Keratinocyte (primary cell): ENCODE measurements around the gene ZNF423. TPM values are rescaled to one million over a fixed set of nuclear protein-coding genes. Genes with fewer than 3 reads are reported as not detected.

ENCODE experiments used
- DNase-seq: peaks from one replicate; pipeline ENCODE4 v3.0.0-alpha.2; 2011; ENCODE audit warnings: low read depth, missing footprints, low spot score
- FAIRE-seq: peaks from 2 replicates; lab custom pipeline; 2011; peaks lifted over from hg19 to GRCh38; lab: Jason Lieb, UNC
- H2AFZ ChIP-seq: 2 replicates; pipeline ENCODE4 v1.6.0; 2012; ENCODE audit warnings: low read length, control low read depth, inconsistent platforms; ENCODE audit not compliant: control insufficient read depth
- H3K27ac ChIP-seq: 2 replicates; pipeline ENCODE4 v1.5.1; 2011; ENCODE audit warnings: low read length; ENCODE audit not compliant: control insufficient read depth, insufficient read depth
- H3K27me3 ChIP-seq: 3 replicates; pipeline ENCODE4 v1.6.0; 2011; ENCODE audit warnings: low read length; ENCODE audit not compliant: control insufficient read depth, insufficient read depth; ENCODE audit errors: extremely low read depth
- H3K36me3 ChIP-seq, 2 experiments: 2 replicates in 1 of 2; 3 replicates in 1 of 2; pipeline ENCODE4 v1.5.1; 2011; ENCODE audit warnings: low read length in 2 of 2, mild to moderate bottlenecking in 1 of 2; ENCODE audit not compliant: control insufficient read depth in 2 of 2, insufficient read depth in 2 of 2; ENCODE audit errors: extremely low read depth in 1 of 2
- H3K4me1 ChIP-seq: 3 replicates; pipeline ENCODE4 v1.5.1; 2011; ENCODE audit warnings: low read length; ENCODE audit not compliant: control insufficient read depth, insufficient read depth; ENCODE audit errors: extremely low read depth
- H3K4me2 ChIP-seq: 3 replicates; pipeline ENCODE4 v1.6.0; 2011; ENCODE audit warnings: low read depth, low read length; ENCODE audit not compliant: control insufficient read depth, insufficient read depth; ENCODE audit errors: extremely low read depth
- H3K4me3 ChIP-seq, 3 experiments: fragments of 200-600 bp in 1 of 3; sonication (generic) in 1 of 3; 2 replicates in 2 of 3; 3 replicates in 1 of 3; pipeline ENCODE4 v1.5.1; 2011 to 2016; ENCODE audit warnings: low read length in 3 of 3, mild to moderate bottlenecking in 3 of 3, control low read depth in 2 of 3, inconsistent platforms in 1 of 3, low read depth in 1 of 3, mixed read lengths in 1 of 3, mixed run types in 1 of 3, moderate library complexity in 1 of 3; ENCODE audit not compliant: control insufficient read depth in 2 of 3, insufficient read depth in 2 of 3; ENCODE audit errors: extremely low read depth in 1 of 3
- H3K79me2 ChIP-seq: 2 replicates; pipeline ENCODE4 v1.6.0; 2012; ENCODE audit warnings: low read length; ENCODE audit not compliant: control insufficient read depth, insufficient read depth
- H3K9ac ChIP-seq: 3 replicates; pipeline ENCODE4 v1.6.0; 2011; ENCODE audit warnings: low read length; ENCODE audit not compliant: control insufficient read depth, insufficient read depth; ENCODE audit errors: extremely low read depth
- H3K9me1 ChIP-seq: 3 replicates; pipeline ENCODE4 v1.6.0; 2011; ENCODE audit warnings: low read length; ENCODE audit not compliant: control insufficient read depth, insufficient read depth; ENCODE audit errors: extremely low read depth
- H3K9me3 ChIP-seq: 2 replicates; pipeline ENCODE4 v1.5.1; 2012; ENCODE audit warnings: low read depth, low read length; ENCODE audit not compliant: control insufficient read depth
- H4K20me1 ChIP-seq: 3 replicates; pipeline ENCODE4 v1.6.0; 2011; ENCODE audit warnings: low read length; ENCODE audit not compliant: control insufficient read depth, insufficient read depth; ENCODE audit errors: extremely low read depth
- EZH2 ChIP-seq: IDR thresholded peaks from one replicate; pipeline ENCODE4 v1.6.1; 2012; ENCODE audit warnings: inconsistent platforms, mild to moderate bottlenecking, low read length, moderate library complexity
- dilution Hi-C: fragments of 300-500 bp; cut with MboI; formaldehyde crosslinking; loops from one replicate; pipeline ENCODE4 v1.7.0; 2020; ENCODE audit warnings: low sequenced_read_pairs; ENCODE audit not compliant: extremely low pct_ligation_motif_present
- polyA plus RNA-seq, 5 experiments: library from polyadenylated mRNA; depleted of rRNA in 3 of 5; stranded (reverse) in 3 of 5; stranded (forward) in 1 of 5; unstranded in 1 of 5; fragments of >200 nt; gene quantifications; 1 replicate in 1 of 5; 2 replicates in 3 of 5; 3 replicates in 1 of 5; pipeline versions ENCODE4 v1.2.1 to v1.2.3, GENCODE V29; 2011 to 2012; ENCODE audit warnings: missing spikeins in 2 of 5, low read depth in 1 of 5, low replicate concordance in 1 of 5
- TF ChIP-seq, protein P1 (sequence below), 3 experiments: IDR thresholded peaks in 1 of 3; conservative IDR thresholded peaks in 1 of 3; optimal IDR thresholded peaks in 1 of 3; 2 replicates in 2 of 3; 3 replicates in 1 of 3; pipeline versions ENCODE3 to v1.5.1; 2011; ENCODE audit warnings: low read length in 3 of 3, mild to moderate bottlenecking in 3 of 3, moderate library complexity in 2 of 3, control low read depth in 1 of 3, inconsistent platforms in 1 of 3; ENCODE audit not compliant: insufficient read depth in 2 of 3; ENCODE audit errors: extremely low read depth in 1 of 3

Gene ZNF423
- polyA plus RNA-seq, 1 donor (not counting 4 experiments of a cell fraction or from before 2014, with no cell fraction given), result 0.05 TPM

GRCh38 chr16:49698931-49699840, 156.7 kb downstream of the ZNF423 start:
- Histone ChIP-seq H4K20me1 (no peaks in the 10 kb centered on the region), H3K4me2 (no peak overlapping the region), H3K9ac (no peak overlapping the region), H2AFZ (no peak overlapping the region), H3K9me3 (no peaks in the 10 kb centered on the region), H3K79me2 (no peaks in the 10 kb centered on the region), H3K4me3 (no peak overlapping the region), H3K36me3 (no peaks in the 10 kb centered on the region), H3K9me1 (no peaks in the 10 kb centered on the region), H3K27me3 (no peaks in the 10 kb centered on the region), H3K27ac (no peak overlapping the region), H3K4me1 (peaks cover 30% of the 10 kb centered on the region)
- FAIRE-seq (no peak), DNase-seq (no peak)
- dilution Hi-C loops, result no loop called here
- TF ChIP-seq, protein P1, sequence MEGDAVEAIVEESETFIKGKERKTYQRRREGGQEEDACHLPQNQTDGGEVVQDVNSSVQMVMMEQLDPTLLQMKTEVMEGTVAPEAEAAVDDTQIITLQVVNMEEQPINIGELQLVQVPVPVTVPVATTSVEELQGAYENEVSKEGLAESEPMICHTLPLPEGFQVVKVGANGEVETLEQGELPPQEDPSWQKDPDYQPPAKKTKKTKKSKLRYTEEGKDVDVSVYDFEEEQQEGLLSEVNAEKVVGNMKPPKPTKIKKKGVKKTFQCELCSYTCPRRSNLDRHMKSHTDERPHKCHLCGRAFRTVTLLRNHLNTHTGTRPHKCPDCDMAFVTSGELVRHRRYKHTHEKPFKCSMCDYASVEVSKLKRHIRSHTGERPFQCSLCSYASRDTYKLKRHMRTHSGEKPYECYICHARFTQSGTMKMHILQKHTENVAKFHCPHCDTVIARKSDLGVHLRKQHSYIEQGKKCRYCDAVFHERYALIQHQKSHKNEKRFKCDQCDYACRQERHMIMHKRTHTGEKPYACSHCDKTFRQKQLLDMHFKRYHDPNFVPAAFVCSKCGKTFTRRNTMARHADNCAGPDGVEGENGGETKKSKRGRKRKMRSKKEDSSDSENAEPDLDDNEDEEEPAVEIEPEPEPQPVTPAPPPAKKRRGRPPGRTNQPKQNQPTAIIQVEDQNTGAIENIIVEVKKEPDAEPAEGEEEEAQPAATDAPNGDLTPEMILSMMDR (optimal IDR thresholded peaks at IDR 0.05 in 1 of 3, IDR thresholded peaks at IDR 0.05 in 1 of 3, conservative IDR thresholded peaks at IDR 0.05 in 1 of 3; ENCODE audit: extremely low read depth in 1 of 3, insufficient read depth in 2 of 3, low read length in 3 of 3), result no peak
- no peak for TF ChIP-seq EZH2

- Histone ChIP-seq H3K4me2 (no peak overlapping the region), H3K9me1 (no peaks in the 10 kb centered on the region), H3K9ac (no peak overlapping the region), H3K4me1 (peaks cover 30% of the 10 kb centered on the region), H3K36me3 (no peaks in the 10 kb centered on the region), H4K20me1 (no peaks in the 10 kb centered on the region), H2AFZ (no peak overlapping the region), H3K27ac (no peak overlapping the region), H3K27me3 (no peaks in the 10 kb centered on the region), H3K79me2 (no peaks in the 10 kb centered on the region), H3K9me3 (no peaks in the 10 kb centered on the region), H3K4me3 (no peak overlapping the region)
- no peak for TF ChIP-seq EZH2
- TF ChIP-seq, protein P1 (optimal IDR thresholded peaks at IDR 0.05 in 1 of 3, IDR thresholded peaks at IDR 0.05 in 1 of 3, conservative IDR thresholded peaks at IDR 0.05 in 1 of 3; ENCODE audit: extremely low read depth in 1 of 3, insufficient read depth in 2 of 3, low read length in 3 of 3), result no peak
- DNase-seq (no peak), FAIRE-seq (no peak)
- dilution Hi-C loops, result no loop called here
Measured at GRCh38 chr16:49698453-49698815, 157.5 kb downstream of the ZNF423 start.
